SK-N-SH (cell line): ENCODE data around the gene CHRNE. TPM values are rescaled to one million over a fixed set of nuclear protein-coding genes. Genes with fewer than 3 reads are reported as not detected.

ENCODE experiments used
- CTCF ChIA-PET: fragments of 300-600, 350-600 bp; formaldehyde crosslinking; extraction: SDS; loops from one replicate; lab custom pipeline; 2021; lab: Yijun Ruan, JAX
- POLR2A ChIA-PET: fragments of 350-600 bp; sonication (Branson Sonifier 250); formaldehyde crosslinking; extraction: SDS; loops from one replicate; lab custom pipeline; 2020; ENCODE audit warnings: antibody characterized with exemption, inconsistent platforms; lab: Yijun Ruan, JAX
- DNase-seq: peaks from one replicate; pipeline ENCODE4 v3.0.0; 2012
- H2AFZ ChIP-seq: fragments of 200-600 bp; sonication (generic); 2 replicates; pipeline ENCODE4 v1.8.1; 2016; ENCODE audit warnings: antibody characterized with exemption, mild to moderate bottlenecking, low read depth
- H3F3A ChIP-seq: fragments of 200-600 bp; sonication (generic); replicated peaks from 2 replicates; pipeline ENCODE3; 2016; ENCODE audit warnings: antibody characterized with exemption, mild to moderate bottlenecking; ENCODE audit not compliant: insufficient read depth
- H3K27ac ChIP-seq, 2 experiments: fragments of 200-500 bp in 1 of 2; fragments of 200-600 bp in 1 of 2; sonication (Bioruptor generic) in 1 of 2; sonication (generic), shearing (Covaris generic) in 1 of 2; 2 replicates each; pipeline versions ENCODE4 v1.5.1 to v1.6.1; 2014 to 2016; ENCODE audit warnings: low read depth in 2 of 2, inconsistent platforms in 1 of 2, low read length in 1 of 2, mild to moderate bottlenecking in 1 of 2, mixed read lengths in 1 of 2
- H3K27me3 ChIP-seq: fragments of 200-600 bp; sonication (generic), shearing (Covaris generic); 2 replicates; pipeline ENCODE4 v1.6.1; 2016; ENCODE audit warnings: mixed run types; ENCODE audit not compliant: insufficient read depth
- H3K36me3 ChIP-seq, 2 experiments: fragments of 200-500 bp in 1 of 2; fragments of 200-600 bp in 1 of 2; sonication (Bioruptor generic) in 1 of 2; sonication (generic) in 1 of 2; replicated peaks in 1 of 2; 2 replicates each; pipeline versions ENCODE3 to v1.5.1; 2014 to 2016; ENCODE audit warnings: low read length in 1 of 2, mild to moderate bottlenecking in 1 of 2; ENCODE audit not compliant: insufficient read depth in 2 of 2, control insufficient read depth in 1 of 2
- H3K4me1 ChIP-seq, 2 experiments: fragments of 200-500 bp in 1 of 2; fragments of 200-600 bp in 1 of 2; sonication (Bioruptor generic) in 1 of 2; sonication (generic), shearing (Covaris generic) in 1 of 2; 2 replicates each; pipeline versions ENCODE4 v1.5.1 to v1.6.1; 2014 to 2016; ENCODE audit warnings: low read depth in 1 of 2, low read length in 1 of 2, mixed run types in 1 of 2; ENCODE audit not compliant: insufficient read depth in 2 of 2, control insufficient read depth in 1 of 2
- H3K4me2 ChIP-seq: fragments of 200-600 bp; sonication (generic), shearing (Covaris generic); 2 replicates; pipeline ENCODE4 v1.6.1; 2017; ENCODE audit warnings: mixed run types
- H3K4me3 ChIP-seq, 2 experiments: fragments of 200-500 bp in 1 of 2; fragments of 200-600 bp in 1 of 2; sonication (Bioruptor generic) in 1 of 2; sonication (generic), shearing (Covaris generic) in 1 of 2; 2 replicates each; pipeline versions ENCODE4 v1.5.1 to v1.8.1; 2014 to 2016; ENCODE audit warnings: low read depth in 2 of 2, inconsistent platforms in 1 of 2, low read length in 1 of 2, mild to moderate bottlenecking in 1 of 2, mixed read lengths in 1 of 2, moderate library complexity in 1 of 2
- H3K79me2 ChIP-seq: fragments of 200-600 bp; sonication (generic); 2 replicates; pipeline ENCODE4 v1.8.1; 2017; ENCODE audit warnings: mild to moderate bottlenecking; ENCODE audit not compliant: insufficient read depth
- H3K9ac ChIP-seq: fragments of 200-600 bp; sonication (generic); 2 replicates; pipeline ENCODE4 v1.6.1; 2017; ENCODE audit warnings: mixed run types
- H3K9me2 ChIP-seq: fragments of 200-600 bp; sonication (generic); 2 replicates; pipeline ENCODE4 v1.6.1; 2017; ENCODE audit warnings: mixed run types
- H3K9me3 ChIP-seq: fragments of 200-600 bp; sonication (generic); 2 replicates; pipeline ENCODE4 v1.6.1; 2017; ENCODE audit warnings: mixed run types, mild to moderate bottlenecking, moderate library complexity
- H4K20me1 ChIP-seq: fragments of 200-600 bp; sonication (generic); 2 replicates; pipeline ENCODE4 v1.6.1; 2017; ENCODE audit warnings: mild to moderate bottlenecking, mixed run types; ENCODE audit not compliant: insufficient read depth
- CHD2 ChIP-seq: fragments of 150-350 bp; IDR thresholded peaks from 2 replicates; pipeline ENCODE4 v1.6.1; 2018; ENCODE audit warnings: low read length; ENCODE audit not compliant: partially characterized antibody
- CTCF ChIP-seq: fragments of 200-600 bp; sonication (generic); IDR thresholded peaks from 2 replicates; pipeline ENCODE4 v1.6.1; 2017; ENCODE audit warnings: antibody characterized with exemption, mild to moderate bottlenecking, moderate library complexity
- EP300 ChIP-seq, 2 experiments: IDR thresholded peaks; 2 replicates each; pipeline versions ENCODE4 v1.4.0 to v1.6.1; 2012; ENCODE audit warnings: borderline replicate concordance in 1 of 2, low read depth in 1 of 2, low read length in 1 of 2
- EZH2phosphoT487 ChIP-seq: fragments of 200-600 bp; sonication (generic); IDR thresholded peaks from 2 replicates; pipeline ENCODE4 v1.6.1; 2017; ENCODE audit warnings: low read depth, mixed run types, mild to moderate bottlenecking, antibody characterized with exemption, moderate library complexity, borderline replicate concordance
- FOXM1 ChIP-seq: IDR thresholded peaks from 2 replicates; pipeline ENCODE4 v1.4.0; 2012; ENCODE audit warnings: low read depth, mild to moderate bottlenecking
- MEF2A ChIP-seq: IDR thresholded peaks from 2 replicates; pipeline ENCODE4 v1.4.0; 2012; ENCODE audit warnings: low read depth, borderline replicate concordance
- MXI1 ChIP-seq: IDR thresholded peaks from 2 replicates; pipeline ENCODE4 v1.6.1; 2012; ENCODE audit warnings: mild to moderate bottlenecking, low read depth, low read length, improper control_type of control experiment
- PBX3 ChIP-seq: IDR thresholded peaks from 2 replicates; pipeline ENCODE4; 2012
- POLR2AphosphoS5 ChIP-seq: IDR thresholded peaks from 2 replicates; pipeline ENCODE4 v1.6.1; 2012; ENCODE audit warnings: low read depth, low read length
- REST ChIP-seq: IDR thresholded peaks from 2 replicates; pipeline ENCODE4 v1.6.1; 2012; ENCODE audit warnings: mild to moderate bottlenecking, low read depth, low read length, moderate library complexity
- RFX5 ChIP-seq: IDR thresholded peaks from 2 replicates; pipeline ENCODE4 v1.6.1; 2012; ENCODE audit warnings: mild to moderate bottlenecking, improper control_type of control experiment, low read length
- SMC3 ChIP-seq: IDR thresholded peaks from 2 replicates; pipeline ENCODE4 v1.6.1; 2012; ENCODE audit warnings: low read depth, low read length, improper control_type of control experiment
- USF1 ChIP-seq: IDR thresholded peaks from 2 replicates; pipeline ENCODE4 v1.4.0; 2012; ENCODE audit warnings: low read depth, borderline replicate concordance
- YY1 ChIP-seq: IDR thresholded peaks from 2 replicates; pipeline ENCODE4 v1.4.0; 2012; ENCODE audit warnings: low read depth, mild to moderate bottlenecking
- WGBS: methylation state at CpG from one replicate; pipeline ENCODE4 v1.1.6; 2017; ENCODE audit warnings: low lambda C conversion rate; 5-methylcytosine and 5-hydroxymethylcytosine counted together
- polyA plus RNA-seq, 3 experiments: library from polyadenylated mRNA; depleted of rRNA; stranded (reverse); fragments of >200 nt; gene quantifications; 2 replicates each; pipeline ENCODE4 v1.2.3, GENCODE V29; 2012

CHRNE gene
- polyA plus RNA-seq, 1 of the 3 experiments (the other 2 are of a cell fraction) = 0.71 TPM

- POLR2A ChIA-PET = interaction anchor here (1.8 kb wide), 1 partner anchor 67 kb away, joined by 4 read pairs; no protein-coding TSS in a partner anchor
- 93% methylated on average over 2 of the region's 7 CpGs for WGBS
These were observed 46.0 kb downstream of the CHRNE start for GRCh38 chr17:4856937-4857314.

GRCh38 chr17:4856271-4856936 lies 46.5 kb downstream of the CHRNE start:
- Histone ChIP-seq H3K27me3 (no peaks in the 10 kb centered on the region), H4K20me1 (peaks cover 10% of the 10 kb centered on the region), H3K4me3 (no peak overlapping the region), H3K9ac (no peak overlapping the region), H3K79me2 (peaks cover 32% of the 10 kb centered on the region), H3K27ac (no peak overlapping the region; a peak in 1 of 4 replicates), H3K4me2 (no peak overlapping the region), H2AFZ (no peak overlapping the region), H3K9me3 (no peaks in the 10 kb centered on the region), H3K9me2 (no peaks in the 10 kb centered on the region), H3K4me1 (peaks cover 27 to 51% of the 10 kb centered on the region in 2 experiments), H3K36me3 (no peaks in the 10 kb centered on the region), H3F3A (peaks cover 9% of the 10 kb centered on the region)
- ChIA-PET POLR2A (interaction anchor here (1.8 kb wide), 1 partner anchor 66 kb away, joined by 4 read pairs; no protein-coding TSS in a partner anchor), CTCF (interaction anchor here (1.8 kb wide), 1 partner anchor 24 kb away, joined by 7 read pairs; no protein-coding TSS in a partner anchor)
- WGBS = 96% methylated on average over 17 of the region's 17 CpGs
- DNase-seq = no peak
- no peak for TF ChIP-seq EP300 (IDR thresholded peaks at IDR 0.05; ENCODE audit: borderline replicate concordance in 1 of 2, low read depth in 1 of 2, low read length in 1 of 2)
- TF ChIP-seq CHD2 = no peak
- TF ChIP-seq YY1 = no peak
- no peak for TF ChIP-seq PBX3
- TF ChIP-seq MXI1 = no peak
- TF ChIP-seq RFX5 = no peak
- TF ChIP-seq SMC3 = no peak
- TF ChIP-seq REST = no peak
- TF ChIP-seq EZH2phosphoT487 = no peak
- TF ChIP-seq FOXM1 = no peak
- TF ChIP-seq MEF2A = no peak
- TF ChIP-seq POLR2AphosphoS5 = no peak

More at GRCh38 chr17:4856937-4857314, 46.0 kb downstream of the CHRNE start:
- H3F3A ChIP-seq = peaks cover 5% of the 10 kb centered on the region
- no peak overlapping the region; a peak in 1 of 4 replicates for H3K27ac ChIP-seq
- no peaks in the 10 kb centered on the region for H3K9me2 ChIP-seq
- H4K20me1 ChIP-seq = peaks cover 6% of the 10 kb centered on the region
- CTCF ChIA-PET = interaction anchor here (1.8 to 2.7 kb wide), 2 partner anchors 23 to 67 kb away, joined by 7 to 11 read pairs; no protein-coding TSS in a partner anchor
- H3K9me3 ChIP-seq = no peaks in the 10 kb centered on the region
- H2AFZ ChIP-seq = no peak overlapping the region
- DNase-seq = no peak
- H3K27me3 ChIP-seq = no peaks in the 10 kb centered on the region
- no peaks in the 10 kb centered on the region for H3K36me3 ChIP-seq
- H3K79me2 ChIP-seq = peaks cover 32% of the 10 kb centered on the region
- H3K4me2 ChIP-seq = no peak overlapping the region
- H3K4me1 ChIP-seq = peaks cover 27 to 51% of the 10 kb centered on the region in 2 experiments
- H3K4me3 ChIP-seq = no peak overlapping the region
- TF ChIP-seq USF1 = no peak
- no peak for TF ChIP-seq CTCF
- H3K9ac ChIP-seq = no peak overlapping the region
